ENCODE measurements around the gene KRTAP17-1.
"Not testable (repeated sequence)": the region's sequence is repeated elsewhere in the genome, so short reads cannot be mapped to it uniquely, and the experiment has no call there.

The KRTAP17-1 gene, protein sequence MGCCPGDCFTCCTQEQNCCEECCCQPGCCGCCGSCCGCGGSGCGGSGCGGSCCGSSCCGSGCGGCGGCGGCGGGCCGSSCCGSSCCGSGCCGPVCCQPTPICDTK

DNA sequence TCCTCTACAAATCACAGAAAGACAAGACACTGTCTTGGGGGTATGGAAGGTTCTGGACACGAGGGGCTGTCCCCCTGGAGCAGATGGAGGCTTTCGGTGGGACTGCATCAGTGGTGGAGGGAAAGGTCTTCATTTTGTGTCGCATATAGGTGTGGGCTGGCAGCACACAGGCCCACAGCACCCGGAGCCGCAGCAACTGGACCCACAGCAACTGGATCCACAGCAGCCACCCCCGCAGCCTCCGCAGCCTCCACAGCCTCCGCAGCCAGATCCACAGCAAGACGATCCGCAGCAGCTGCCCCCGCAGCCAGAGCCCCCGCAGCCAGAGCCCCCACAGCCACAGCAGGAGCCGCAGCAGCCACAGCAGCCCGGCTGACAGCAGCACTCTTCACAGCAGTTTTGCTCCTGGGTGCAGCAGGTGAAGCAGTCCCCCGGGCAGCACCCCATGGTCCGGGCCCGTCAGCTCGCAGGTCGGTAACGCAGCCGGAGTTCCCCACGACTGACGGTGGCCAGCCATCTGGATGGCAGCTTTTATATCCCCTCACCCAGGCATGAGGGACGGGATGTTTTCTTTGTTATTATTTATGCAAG is at the start of gene KRTAP17-1:
Gene KRTAP17-1, minus strand, starts transcription at position 507 of the 591 bp plus-strand sequence. Its CDS starts 60 bp downstream, at position 447.
- DNase-seq = no peak

DNA sequence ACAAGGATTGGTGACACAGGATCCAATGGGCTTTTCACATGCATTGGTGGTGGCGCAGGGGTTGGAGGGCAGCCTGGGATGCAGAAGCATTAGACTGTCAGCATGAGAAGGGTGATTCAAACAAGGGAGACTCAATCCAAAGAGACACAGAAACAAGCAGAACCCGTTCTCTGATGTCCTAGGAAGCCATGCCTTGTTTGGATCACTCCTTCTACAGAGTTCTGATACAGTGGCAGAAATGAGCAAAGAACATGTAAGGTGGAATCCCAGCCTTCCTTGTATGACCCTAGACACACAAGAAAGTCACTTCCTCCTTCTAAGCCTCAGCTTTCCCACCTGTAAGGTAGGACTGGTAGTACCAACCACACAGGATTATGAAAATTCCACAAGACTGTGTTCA is 48.4 kb upstream of the KRTAP17-1 start:
- DNase-seq = no peak

DNA sequence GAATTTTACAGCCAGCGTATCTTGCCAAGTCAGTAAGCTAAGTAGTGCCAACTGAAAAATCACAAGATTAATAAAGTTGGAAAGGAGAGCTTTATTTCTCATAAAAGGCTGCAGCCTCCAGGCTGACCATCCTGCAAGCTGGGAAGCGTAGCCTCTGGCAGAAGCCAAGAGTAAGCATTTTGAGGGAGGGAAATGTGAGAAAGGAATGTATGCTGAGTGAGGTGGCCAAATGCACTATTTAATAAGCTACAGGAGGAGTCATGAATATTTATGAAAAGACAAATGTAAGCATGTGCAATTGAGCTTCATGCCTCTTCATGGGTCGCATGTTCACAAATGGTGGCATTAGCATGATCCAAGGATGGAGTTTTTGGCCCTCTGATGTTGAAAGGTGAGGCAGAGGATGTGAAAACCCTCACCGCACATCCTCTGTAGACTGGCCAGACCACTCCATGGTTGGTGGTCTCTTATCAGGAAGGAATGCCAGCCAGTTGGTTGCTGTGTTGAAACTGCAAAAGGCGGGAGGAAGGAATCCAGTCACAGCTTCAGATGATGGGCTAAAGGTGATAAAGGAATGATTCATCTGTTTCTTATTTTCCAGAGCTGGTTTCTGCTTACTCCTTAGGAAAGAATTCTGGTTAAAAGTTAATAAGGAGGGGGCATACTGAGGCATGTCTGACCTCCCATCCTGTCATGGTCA is 44.9 kb upstream of the KRTAP17-1 start:
- DNase-seq = no peak

DNA sequence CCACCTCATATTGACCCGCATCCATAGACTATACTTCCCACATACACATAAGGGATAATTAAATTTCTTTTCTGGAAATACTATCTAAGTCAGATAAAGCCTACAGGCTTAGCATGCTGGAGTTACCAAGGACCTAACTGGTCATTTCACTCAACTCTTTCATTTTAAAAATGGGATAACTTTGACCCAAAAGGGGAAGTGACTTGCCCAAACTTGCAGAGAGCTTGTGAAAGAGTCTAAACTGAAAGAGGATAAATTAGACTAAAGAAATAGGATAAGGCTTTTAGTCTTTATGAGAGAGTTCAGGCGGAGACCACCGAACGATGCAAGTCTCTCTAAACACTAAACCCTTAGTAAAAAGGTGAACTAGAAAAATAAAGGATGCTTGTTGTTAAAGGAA is 39.0 kb upstream of the KRTAP17-1 start:
- no peak for DNase-seq

DNA sequence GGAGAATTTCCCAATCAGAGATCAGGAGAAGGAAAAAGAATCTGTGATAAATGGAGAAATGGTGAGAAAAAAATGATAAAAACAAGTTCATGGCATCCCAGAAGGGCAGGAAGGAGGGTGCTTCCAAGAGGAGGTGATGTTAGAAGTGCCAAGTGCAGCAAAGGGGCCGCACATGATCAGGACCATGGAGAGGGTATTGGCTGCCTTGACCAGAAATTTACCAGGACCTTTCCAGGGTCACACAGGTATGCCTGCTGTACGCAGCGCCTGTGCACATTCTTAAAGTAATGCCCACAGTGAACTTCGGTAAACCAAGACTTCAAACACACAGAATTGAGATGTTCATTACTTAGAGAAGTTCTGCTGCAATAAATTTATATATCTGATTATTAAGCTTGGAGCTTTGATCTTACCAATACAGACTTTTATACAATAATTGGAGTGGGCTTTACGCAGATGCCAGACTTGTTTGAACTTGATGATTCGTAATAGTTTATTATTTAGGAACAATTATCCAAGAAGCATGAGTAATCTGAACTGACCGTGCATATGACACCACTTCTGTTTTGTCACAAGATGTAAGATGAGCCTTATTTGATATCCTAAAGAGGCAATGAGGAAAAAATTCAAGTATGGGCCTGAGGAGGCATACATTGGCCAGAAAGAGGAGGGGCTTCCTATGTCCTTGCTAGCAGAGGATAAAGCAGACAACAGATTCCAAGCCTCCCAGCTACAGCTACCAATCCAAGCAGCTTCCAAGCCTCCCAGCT is 37.3 kb upstream of the KRTAP17-1 start:
- no peak for DNase-seq

DNA sequence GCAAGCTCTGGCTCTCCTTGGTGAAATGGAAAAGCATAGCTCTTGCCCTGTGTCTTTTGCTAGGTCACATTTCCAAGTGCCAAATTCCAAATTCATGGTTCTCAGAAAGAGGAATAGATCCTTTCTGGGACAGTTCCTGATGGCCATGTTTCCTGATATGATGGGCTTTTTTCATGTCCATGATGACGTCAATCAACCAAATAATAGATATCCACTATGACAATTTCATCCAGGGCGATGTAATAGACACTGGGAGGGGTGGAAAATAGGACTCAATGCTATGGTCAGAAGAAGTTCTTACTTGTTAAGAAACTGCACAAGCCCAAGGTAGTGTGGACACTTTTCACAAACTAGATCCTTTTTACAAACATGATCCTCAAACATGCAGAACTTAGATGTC is 35.7 kb upstream of the KRTAP17-1 start:
- no peak for DNase-seq

DNA sequence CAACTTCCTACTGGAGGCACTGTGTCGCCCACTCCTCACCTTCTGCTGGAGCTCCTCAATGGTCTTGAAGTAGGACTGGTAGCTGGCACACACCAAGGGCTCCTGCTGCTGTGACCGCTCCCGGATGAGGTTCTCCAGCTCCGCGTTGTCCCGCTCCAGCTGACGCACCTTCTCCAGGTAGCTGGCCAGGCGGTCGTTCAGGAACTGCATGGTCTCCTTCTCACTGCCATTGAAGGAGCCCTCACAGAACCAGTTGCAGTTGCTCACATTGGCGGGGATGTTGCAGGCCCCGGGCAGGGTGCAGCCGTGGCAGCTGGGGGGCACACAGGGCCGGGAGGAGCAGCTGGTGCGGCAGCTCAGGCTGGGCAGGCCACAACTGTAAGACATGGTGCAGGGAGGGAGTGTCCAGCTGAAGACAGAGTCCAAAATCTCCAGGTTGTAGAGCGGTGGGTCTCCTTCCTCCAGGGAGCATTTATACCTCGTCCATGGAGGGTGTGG is 34.9 kb upstream of the KRTAP17-1 start, which contains the start of gene KRT33A:
Gene KRT33A, minus strand, starts transcription at position 448 of the 498 bp plus-strand sequence. Its CDS starts 61 bp downstream, at position 387.
- DNase-seq = not testable (repeated sequence)

DNA sequence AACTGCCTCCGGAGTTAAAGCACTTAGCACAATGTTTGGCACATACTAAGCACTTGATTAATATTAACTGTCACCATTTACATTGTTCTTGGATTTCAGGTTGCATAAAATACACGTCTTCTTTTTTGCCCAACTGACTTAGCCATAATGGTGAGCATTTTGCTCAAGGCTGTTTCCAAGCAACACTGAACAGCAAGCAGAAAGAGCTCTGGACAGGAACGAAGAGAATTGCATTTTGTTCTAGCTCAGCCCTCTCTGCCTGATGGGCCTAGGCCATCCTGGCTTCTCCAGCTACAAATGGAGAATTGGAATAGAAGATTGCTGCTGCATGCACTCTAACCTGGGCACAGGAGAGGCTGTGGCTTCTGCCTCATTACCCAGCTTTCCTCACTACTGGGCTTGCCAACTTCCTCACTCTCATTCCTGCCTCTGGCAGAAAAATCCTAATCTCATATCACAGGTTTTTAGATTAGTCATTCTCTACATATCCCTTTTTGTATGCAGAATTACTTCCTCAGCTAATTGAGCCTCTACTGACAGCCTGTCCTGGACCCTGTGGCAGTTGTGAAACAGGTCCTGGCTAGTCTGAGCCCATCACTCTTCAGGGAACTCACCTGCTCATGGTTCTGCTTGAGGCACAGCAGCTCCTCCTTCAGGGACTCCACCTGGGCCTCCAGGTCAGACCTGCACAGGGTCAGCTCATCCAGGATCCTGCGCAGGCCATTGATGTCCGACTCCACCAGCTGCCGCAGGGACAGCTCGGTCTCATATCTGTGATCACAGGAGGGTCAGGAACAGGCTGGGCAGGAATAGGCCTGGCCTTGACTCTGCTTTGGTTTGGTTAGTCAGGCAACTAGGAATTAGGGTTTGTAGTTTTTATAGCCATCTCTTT is 32.6 kb upstream of the KRTAP17-1 start:
- DNase-seq = no peak

DNA sequence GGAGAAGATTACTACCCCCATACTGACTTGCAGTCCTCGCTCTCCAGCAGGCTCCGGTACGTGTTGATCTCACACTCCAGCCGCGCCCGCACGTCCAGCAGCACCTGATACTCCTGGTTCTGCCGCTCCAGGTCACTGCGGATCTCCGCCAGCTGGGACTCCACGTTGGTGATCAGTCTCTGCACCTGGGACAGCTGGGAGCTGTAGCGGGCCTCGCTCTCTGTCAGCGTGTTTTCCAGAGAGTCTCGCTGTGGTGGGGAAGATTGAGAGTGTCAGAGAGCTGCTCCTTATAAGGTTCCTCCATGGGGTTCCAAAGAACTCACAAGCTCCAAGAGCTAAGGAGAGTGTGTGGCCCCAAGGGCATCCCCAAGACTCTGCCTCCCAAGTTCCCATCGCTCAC is 30.9 kb upstream of the KRTAP17-1 start:
- not testable (repeated sequence) for DNase-seq

DNA sequence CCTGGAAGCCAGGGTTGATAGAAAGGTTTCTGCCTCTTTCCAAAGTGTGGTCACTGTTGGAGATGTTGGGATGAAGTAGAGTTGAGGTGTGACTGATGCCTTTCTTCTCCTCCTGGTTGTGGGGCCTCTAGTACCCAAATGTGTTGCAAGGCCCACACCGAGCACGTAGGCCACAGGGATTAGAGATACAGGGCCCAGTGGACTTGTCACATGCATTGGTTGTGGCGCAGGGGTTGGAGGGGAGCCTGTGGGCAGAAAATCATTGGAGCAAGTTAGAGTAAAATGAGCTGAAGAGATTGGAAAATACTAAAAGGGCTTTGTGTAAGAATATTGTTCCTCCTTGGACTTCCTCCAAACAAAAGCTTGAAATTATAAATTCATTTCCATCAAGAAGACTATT is 30.5 kb upstream of the KRTAP17-1 start:
- no peak for DNase-seq

DNA sequence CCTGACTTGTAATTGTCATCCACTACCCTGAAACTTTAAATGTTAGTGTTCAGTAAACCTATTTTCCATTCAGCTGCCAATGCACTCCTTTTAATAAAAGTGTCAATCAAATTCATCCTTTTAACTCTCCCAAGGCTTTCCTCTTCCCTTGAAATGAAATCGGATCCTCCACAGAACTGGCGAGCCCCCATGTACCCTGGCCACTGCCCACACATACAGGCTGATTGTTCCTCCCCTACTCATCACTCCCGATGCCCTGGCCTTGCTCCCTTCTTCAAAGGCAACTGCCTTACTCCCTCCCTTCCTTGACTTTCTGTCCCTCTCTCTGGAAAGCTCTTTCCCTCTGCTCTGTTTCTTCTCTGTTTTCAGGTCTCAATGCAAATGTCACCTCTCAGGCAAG is 27.5 kb upstream of the KRTAP17-1 start:
- DNase-seq = no peak

DNA sequence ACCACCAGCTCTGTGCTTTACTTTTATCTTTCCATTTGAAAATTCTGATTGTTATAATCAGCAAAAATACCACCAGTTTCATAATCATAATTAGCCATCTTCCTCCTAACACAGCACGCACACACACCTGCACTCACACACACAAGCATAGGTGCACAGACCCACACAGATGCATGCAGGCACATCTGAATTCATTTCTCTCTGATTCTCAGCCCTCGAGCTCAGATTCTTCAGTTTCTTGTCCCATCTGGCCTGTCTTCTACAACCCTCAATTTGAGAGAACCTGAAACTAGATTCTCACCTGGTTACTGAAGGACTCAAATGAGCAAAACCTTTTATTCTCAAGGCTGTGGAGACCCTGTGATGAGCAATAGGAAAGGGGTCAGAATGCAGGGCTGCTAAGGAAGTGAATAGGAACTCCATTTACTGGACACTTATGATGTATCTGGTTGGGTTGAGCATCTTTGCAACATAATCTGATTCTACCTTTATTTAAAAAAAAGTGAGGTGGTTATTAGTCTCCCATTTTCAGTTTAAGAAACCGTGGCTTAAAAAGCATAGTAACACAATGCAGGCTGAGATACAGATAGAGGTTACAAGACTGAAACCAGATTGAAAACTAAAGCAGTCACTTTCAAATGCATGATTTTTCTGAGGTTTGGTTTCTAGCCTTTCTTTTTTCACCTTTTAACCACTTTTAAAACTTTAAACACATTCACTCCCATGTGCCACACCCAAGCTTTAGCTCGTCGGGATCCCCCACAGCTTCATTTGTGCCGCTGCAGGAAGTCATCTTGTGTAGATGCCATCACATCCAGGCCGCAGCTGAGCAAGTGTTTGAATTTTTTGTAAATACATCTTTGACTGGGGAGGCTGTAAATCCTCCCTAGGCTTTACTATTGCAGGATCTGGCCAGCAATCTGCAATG is 25.7 kb upstream of the KRTAP17-1 start:
- DNase-seq = no peak

DNA sequence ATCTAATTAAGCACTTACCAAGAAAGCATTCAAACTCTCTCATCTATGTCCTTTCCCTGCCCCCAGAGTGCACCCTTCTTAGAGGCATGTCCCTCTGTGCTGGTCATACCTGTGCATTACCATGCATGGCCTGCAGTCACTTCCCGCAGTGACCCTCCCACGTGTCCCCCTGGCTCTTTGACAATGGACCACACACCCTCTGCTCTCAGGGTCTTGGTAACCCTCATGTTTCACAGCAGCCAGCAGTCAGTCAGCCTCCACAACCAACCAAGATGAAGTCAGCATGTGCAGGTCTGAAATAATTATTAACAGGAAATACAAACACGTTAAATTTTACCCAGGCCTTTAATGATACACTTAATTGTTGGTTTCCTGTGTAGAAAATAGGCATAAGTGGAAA is 25.0 kb upstream of the KRTAP17-1 start:
- DNase-seq = no peak

DNA sequence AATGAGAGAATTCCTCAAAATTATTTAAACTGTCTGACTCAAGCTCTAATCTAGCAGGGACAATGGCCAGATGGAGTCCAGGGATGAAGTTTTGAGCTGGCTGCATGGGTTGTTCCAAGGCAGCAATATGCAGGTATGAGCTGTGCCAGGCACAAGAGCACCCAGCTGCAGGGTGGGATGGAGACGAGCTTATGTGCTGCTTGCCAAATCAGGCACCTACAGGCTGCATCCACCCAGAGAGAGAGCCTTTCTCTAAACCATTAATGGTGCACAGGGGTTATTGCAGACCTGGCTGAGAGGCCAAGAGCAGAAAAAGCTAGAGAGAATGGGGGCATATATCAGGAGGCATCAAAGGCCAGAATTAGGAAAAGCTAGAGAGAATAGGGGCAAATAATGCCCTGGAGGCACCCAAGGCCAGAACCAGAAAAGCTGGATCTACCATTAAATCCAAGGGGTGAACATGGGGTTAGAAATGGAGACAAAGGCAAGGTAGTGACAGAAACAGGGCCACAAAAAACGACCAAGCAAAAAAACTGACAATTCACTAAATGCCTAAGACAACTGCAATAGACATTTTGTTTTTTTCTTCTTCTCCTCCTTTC is 24.2 kb upstream of the KRTAP17-1 start:
- no peak for DNase-seq

DNA sequence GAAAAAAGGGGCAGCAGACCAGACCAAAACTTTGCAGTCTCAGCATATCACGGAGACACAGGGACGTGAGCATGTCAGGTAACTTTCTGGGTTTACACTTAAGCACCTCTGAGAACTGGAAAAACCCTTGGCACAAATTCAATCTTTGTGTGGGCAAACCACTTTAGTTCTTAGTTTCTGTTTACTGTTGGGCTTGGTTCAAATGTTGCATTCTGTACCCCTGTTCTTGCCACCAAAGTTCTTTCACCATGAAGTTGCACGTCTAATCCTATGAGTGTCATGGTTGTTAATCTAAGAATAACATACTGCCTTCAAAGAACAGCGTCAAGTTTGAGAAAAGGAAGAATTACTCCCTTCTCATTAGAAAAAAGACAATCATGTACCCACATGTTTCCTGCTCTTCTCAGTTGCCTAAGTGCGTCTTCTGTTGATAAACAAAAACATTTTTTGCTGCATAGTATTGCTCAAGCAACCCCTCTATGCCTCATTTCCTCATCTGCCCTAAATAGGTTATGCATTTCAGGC is 23.5 kb upstream of the KRTAP17-1 start:
- DNase-seq = no peak

DNA sequence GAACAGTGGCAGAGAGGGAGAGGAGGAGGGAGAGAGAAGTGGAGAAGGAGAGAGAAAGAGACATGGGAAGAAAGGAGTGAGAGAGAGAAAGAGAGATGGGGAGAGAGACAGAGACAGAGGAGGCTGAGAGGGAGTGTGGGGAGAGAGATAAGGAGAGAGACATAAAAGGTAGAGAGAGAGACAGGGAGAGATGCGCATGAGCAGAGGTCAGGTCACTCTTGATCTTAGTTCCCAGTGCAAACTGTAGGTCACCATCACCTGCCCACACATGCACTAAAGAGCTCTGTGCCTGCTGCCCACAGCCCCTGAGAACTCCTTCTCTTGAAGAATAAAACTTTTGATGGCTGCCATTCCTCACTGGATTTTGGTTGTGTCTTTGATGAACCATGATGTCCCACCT is 20.2 kb upstream of the KRTAP17-1 start:
- DNase-seq = no peak

DNA sequence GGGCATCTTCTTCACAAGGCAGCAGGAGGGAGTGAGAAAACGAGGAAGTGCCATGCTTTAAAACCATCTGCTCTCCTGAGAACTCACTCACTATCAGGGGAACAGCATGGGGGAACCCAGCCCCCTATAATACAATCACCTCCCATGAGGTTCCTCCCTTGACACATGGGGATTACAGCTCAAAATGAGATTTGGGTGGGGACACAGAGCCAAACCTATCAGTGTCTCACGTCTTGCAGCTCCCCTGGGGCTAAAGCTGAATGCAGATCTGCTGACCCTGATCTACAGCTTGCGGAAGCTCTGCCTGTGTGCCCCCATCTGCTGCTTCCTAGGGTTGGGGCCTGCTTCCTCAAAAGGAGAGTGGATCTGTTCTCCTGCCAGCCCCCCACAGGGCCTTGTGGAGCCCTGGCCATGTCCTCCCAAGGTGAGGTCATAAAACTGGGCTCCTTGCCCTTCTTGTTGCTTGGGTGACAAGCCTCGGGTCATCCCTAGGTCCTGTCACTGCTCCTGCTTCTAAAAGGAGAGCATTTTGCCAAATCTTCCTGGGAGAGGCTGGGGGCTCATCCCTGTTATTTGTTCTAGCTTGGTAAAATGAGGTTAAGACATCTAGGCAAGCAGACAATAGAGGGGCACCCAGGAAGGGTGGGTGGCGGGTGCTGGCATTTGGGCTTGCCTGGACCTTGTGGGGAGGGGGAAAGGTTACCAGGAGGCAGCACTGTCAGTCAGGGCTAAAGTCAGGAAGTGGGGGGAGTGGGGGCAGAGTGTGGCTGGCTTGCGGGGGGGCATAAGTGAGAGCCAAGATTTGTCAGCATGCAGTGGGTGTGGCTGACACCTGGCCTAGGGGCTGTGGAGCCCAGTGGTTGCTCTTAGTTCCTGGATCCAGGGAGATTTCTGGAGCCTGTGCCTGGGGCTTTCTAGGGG is 19.1 kb upstream of the KRTAP17-1 start:
- no peak for DNase-seq

DNA sequence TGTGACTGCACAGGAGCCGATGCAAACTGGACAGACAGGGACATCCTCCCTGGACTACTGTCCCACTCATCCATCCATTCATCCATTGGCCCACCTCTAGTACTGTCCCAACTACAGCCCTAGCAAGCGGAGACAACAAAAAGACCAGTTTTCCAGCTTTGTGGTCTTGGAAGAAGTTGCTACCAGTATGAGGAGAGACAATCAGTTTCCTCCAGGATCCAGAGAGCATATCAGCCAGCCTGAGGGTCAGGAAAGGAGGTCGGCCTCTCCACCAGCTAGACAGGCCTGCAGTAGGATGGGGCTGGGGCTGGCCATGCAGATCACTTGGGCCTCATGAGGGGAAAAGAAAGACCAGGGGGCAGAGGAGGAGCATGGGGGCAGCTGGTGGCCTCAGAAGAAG is 18.3 kb upstream of the KRTAP17-1 start:
- DNase-seq = no peak
